HPDE6-E6E7 (cell line): ENCODE results near the gene CYLC2.

ENCODE experiments used
- DNase-seq: peaks from one replicate; pipeline ENCODE4 v3.0.0; 2011; ENCODE audit warnings: missing footprints; ENCODE audit errors: extremely low spot score

The CYLC2 gene, protein sequence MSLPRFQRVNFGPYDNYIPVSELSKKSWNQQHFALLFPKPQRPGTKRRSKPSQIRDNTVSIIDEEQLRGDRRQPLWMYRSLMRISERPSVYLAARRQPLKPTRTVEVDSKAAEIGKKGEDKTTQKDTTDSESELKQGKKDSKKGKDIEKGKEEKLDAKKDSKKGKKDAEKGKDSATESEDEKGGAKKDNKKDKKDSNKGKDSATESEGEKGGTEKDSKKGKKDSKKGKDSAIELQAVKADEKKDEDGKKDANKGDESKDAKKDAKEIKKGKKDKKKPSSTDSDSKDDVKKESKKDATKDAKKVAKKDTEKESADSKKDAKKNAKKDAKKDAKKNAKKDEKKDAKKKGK

DNA sequence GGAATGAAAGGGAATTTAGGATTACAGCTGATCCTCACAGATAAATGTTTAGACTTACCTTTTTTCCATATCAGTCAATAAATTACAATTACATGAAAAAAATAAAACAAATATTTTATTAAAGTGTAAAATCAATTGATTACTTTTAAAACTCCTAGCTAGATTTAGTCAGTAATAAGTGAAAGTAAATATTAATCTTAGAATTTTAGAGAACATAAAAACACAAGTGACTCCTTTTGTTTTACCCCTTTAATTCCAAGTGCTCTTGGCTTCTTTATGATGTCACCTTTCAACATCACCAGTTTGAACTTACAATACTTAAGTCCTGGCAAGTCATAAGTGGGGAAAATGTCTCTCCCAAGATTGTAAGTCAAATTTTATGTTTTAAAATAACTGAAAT, at the start of gene CYLC2:
TSS of gene CYLC2 (plus strand) at position 301 of the 400 bp plus-strand sequence. CDS start at position 349, 48 bp downstream.
- no peak for DNase-seq

DNA sequence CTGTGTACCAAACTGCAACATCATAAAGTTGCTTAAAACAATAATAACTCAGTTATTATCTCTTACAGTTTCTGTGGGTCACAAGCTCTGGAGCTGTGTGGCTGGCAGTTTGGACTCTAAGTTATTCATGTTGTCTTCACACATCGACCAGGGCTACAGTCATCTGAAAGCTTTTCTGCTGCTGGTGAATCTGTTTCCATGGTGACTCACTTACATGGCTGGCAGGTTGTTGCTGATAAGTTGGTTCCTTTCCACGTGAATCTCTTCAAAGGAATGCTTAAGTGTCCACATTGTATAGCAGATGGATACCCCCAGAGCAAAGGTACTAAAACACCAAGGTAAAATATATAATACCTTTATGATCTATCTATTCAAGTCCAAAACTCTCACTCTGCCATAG, 44.8 kb upstream of the CYLC2 start:
- DNase-seq: no peak

DNA sequence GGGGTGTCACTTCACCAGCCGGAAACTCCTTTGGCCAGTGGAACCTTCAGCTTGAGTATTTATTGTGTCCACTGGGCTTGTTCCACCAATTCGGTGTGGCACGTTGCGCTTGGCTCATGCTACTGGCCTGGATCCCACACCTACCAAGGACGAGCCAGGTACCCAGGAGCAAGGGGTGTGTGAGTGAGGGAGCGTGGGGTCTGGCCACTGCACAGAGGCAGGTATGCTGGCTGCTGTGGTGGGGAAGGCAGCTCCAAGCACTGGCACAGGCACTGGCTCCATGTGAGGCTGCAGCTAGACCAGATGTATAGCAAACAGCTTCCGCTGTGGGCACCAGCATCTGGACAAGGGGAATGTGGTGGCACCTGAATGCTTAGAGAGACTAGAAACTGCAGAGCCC, 28.1 kb upstream of the CYLC2 start:
- DNase-seq: no peak

DNA sequence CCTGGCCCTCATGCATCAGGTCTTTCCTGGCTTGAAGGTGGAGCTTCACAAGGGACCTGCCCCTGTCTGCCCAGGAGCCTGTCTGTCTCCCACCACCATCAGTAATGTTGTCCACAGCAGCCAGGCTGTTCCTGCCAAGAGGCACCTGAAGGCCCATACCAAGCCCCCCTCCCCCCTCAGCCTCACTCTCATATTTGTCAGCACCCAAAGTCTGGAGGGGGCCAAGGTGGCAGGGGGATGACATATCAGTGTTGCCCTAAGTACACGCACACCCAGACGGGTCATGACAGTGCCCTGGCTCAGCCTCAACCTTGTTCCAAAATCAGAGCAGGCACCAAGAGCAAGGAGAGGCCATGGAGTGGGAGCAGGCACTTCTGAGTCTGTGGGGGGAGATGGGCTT, 27.2 kb upstream of the CYLC2 start:
- no peak for DNase-seq

DNA sequence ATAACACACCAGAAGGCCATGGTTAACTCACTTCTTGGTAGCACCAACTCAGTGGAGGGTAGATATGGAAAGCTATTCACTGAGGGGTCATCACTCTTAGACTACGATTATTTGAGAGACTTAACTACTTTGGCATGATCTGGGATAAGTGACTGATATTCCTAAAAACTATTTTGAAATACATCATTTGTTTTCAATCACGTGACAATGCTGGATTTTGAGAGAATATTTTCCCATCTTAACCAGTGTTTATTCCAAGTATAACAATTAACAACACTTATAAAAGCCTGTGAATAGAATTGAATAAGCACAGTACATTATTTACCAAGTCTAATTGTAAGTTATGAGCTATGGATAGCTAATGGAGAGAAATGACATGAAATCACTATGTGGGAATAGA, 22.4 kb upstream of the CYLC2 start:
- no peak for DNase-seq

DNA sequence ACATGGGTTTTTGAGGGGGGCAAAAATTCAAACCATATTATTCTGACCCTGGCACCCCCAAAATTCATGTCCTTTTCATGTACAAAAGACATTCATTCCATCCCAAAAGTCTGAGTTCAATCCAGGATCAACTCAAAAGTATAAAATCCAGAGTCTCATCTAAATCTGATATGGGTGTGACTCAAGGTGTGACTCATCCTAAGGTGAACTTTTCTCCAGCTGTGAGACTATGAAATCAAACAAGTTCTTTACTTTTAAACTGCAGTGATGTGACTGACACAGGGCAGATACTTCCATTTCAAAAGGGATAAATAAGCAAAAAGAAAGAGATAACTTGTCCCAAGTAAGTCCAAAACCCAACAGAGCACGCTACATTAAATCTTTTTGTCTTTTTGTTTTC, 20.6 kb upstream of the CYLC2 start:
- peak; percentile 35 for DNase-seq

DNA sequence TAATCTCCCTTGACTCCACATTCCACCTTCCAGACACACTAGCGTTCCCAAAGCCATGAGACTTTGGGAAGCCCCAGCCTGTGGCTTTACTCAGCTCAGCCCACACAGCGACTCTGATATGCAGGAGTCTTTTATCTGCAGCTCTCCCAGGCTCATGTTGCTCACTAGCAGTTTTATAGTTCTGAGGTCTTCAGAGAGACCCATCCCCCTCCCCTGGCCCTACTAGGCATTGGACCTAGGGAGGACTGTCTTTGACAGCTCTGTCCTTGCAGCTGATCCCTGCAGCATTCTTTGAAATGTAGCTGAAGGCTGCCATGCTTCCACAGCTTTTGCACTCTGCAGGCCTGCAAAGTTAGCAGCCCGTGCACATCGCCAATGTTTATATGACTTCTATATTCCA, 19.9 kb upstream of the CYLC2 start:
- DNase-seq: no peak

DNA sequence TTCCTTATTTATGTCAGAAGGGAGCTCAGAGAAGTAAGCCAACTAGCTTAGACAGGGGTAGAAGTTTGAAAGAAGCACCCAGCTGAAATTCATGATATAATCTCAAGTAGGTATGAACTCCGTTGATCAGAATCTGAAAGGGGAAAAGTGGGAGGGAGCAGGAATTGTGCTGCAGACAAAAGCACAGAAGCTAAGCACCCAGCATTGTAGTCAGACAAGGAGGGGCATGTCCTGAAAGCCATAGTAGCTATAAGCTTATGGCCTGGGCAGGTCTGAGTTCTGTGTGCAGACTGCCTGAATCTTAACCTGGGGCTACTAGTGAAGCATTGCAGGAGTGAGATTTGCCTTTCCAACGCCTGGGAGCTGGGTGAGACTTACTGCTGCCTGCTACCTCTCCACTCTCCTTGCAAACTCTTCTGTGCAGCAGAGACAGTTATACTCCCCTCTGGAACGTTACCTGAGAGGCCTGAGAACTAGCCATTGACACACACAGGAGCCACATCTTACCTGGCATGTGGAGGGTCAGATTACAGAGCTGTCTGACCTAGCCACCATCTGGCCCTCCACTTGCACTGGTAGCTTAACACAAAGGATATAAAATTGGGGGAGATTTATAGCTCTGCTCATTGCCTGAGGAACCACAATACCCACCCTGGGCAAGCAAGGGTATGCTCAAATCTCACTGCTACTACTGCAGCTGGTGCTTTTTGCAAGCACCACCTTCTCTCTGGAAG, 9.8 kb upstream of the CYLC2 start:
- no peak for DNase-seq

DNA sequence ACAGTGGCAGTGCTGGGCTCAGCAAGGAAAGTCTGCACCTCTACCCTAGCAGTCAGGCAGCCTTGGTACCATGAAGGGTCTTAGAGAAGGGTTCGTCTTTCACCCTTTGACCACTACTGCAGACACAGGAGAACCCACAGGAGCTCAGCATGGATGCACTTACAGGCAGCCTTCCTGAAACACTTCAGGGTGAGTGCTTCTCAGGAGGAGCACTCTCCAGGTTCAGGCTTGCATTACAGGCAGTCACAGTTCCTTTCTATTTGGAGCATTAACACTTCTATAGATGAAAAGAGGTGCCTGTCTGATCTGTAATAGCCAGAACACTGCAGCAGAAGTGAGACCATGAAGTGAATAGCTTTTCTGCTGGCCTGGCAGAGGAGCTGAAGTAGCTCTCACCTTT, 8.7 kb upstream of the CYLC2 start:
- no peak for DNase-seq

DNA sequence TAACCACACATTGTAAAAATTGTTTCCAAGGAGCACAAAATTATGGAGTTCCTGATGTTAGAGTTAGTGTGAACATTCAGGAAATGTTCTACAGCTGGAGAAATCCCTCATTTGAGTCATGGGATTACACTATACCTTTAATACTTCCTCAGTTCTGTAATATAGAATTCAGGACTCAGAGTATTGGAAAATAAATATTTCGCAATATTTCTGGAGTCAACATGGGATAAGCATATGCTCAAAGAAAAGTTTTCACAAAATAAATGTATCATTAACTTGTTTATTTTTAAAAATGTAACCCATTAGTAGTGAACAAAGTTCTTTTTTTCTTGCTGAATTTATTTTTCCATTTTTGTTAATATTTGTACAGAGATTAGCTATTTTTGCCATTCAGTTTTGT, 8.6 kb downstream of the CYLC2 start:
- no peak for DNase-seq

DNA sequence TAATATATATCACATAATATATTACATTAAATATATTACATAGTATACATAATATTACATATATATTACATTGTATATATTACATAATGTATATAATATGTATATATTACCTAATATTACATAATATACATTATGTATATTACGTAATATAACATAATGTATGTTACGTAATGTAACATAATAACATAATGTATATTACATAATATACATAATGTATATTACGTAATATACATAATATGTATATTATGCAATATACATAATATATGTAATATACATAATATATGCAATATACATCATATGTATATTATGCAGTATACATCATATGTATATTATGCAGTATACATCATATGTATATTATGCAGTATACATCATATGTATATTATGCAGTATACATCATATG, 19.1 kb downstream of the CYLC2 start:
- no peak for DNase-seq

DNA sequence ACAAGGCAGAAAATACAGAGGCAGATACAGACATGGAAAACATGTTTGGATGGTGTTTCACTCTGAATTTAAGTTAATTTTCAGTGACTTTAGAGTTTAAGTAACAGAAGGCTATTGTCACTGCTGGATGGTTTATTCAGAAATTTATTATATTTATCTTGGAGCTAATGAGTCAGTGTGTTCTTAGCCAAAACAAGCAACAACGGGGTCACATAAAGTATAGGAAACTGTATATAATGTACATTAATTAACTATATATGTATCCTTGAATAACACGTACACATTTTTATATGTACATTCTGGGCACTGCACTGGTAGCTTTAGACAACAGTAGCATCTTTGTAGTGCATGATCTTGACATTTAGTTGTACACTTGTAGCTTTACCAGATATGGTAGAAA, 30.7 kb downstream of the CYLC2 start:
- DNase-seq: no peak

DNA sequence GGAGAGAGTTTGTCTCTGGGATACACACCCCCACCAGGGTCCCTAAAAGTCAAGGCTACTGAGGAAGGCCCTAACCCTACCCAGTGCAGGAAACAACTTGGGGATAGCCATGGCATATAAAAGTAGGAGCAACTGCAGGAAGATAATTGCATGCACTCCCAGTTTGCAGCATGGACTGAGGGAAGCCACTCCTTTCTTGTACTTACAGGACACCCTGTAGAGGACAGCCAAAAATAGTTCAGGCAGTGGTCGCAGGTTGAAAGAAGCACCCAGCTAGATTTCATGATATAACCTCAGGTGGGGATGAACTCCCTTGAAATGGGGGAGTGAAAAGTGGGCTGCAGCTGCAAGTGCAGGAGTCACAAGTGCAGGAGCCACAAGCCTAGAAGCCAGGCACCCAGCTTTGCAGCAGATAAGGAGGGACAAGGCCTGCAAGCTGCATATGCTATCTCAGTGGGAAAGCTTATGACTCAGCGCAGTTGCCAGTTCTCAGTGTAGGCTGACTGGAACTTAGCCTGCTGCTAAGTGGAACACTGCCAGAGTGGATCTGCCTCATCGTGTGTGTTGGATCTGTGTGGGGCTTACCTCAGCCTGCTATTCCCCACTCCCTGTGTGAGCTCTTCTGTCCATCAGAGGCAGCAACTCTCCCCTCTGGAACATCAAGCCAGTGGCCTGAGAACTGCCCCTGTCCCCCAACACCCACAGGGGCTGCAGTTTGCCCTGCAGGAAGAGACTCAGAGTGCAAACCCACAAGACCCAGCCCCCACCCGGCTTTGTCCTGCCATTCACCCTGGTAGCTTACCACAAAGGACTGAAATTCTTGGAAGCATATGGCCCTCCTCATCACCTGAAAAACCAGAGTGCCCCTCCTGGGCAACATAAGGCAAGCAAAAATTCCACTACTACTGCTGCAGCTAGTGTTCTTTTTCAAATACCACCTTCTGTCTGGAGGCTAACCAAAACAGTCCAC, 42.7 kb downstream of the CYLC2 start:
- peak; percentile 5 for DNase-seq

DNA sequence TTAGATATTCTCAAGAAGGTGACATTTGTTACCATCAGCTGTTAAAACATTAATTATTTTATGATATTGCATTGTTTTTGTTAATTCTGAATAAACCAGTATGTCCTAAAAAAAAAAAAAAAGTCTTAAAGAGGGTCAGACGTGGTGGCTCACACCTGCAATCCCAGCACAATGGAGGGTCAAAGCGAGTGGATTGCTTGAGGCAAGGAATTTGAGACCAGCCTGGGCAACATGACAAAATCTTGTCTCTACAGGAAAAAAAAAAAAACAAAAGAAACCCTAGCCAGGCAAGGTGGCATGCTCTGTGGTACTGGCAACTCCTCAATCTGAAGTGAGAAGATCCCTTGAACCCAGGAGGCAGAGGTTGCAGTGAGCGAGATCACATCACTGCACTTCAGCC, 46.8 kb downstream of the CYLC2 start:
- no peak for DNase-seq
